Activated CD4-positive, alpha-beta memory T cell treated with anti-CD3 and anti-CD28 coated beads, Interleukin-2, amount 10 ng/mL, durations not matched to agents 7 days and 5 days (primary cell): ENCODE results near the gene DTNB. TPM values are rescaled to one million over a fixed set of nuclear protein-coding genes. Genes with fewer than 3 reads are reported as not detected.
A peak's percentile ranks its signal among the peaks of the same experiment; 100 is the strongest.
"Not testable (repeated sequence)": the region's sequence is repeated elsewhere in the genome, so short reads cannot be mapped to it uniquely, and the experiment has no call there.

ENCODE experiments used
- CTCF ChIA-PET: fragments of 350-600 bp; sonication (Branson Sonifier 250); formaldehyde crosslinking; loops from one replicate; lab custom pipeline; 2021; ENCODE audit warnings: antibody characterized with exemption, inconsistent platforms; lab: Charles Lee
- POLR2A ChIA-PET: fragments of 350-600 bp; sonication (Branson Sonifier 250); formaldehyde crosslinking; loops from one replicate; lab custom pipeline; 2021; ENCODE audit warnings: antibody characterized with exemption; lab: Charles Lee
- DNase-seq: peaks from one replicate; pipeline ENCODE4 v3.0.0-alpha.2; 2020
- H3K27ac Mint-ChIP-seq: one replicate; pipeline ENCODE4 v1.8.0; 2021; ENCODE audit warnings: mild to moderate bottlenecking, mixed read lengths
- H3K27me3 Mint-ChIP-seq: one replicate; pipeline ENCODE4 v1.8.0; 2021; ENCODE audit warnings: mixed read lengths
- H3K36me3 Mint-ChIP-seq: one replicate; pipeline ENCODE4 v1.8.0; 2021; ENCODE audit warnings: low read depth, mixed read lengths
- H3K4me1 Mint-ChIP-seq: one replicate; pipeline ENCODE4 v1.8.0; 2021; ENCODE audit warnings: mixed read lengths
- H3K4me3 Mint-ChIP-seq: one replicate; pipeline ENCODE4 v1.8.0; 2021; ENCODE audit warnings: mild to moderate bottlenecking, mixed read lengths
- H3K9me3 Mint-ChIP-seq: one replicate; pipeline ENCODE4 v1.8.0; 2021; ENCODE audit warnings: mixed read lengths
- total RNA-seq, 2 experiments: library from RNA; stranded (reverse); gene quantifications; one replicate each; pipeline ENCODE4 v1.2.3, GENCODE V29; 2021

DTNB gene
- total RNA-seq, 2 experiments from 2014 or later = 27.0 to 29.8 TPM

- Mint-ChIP-seq H3K9me3 (no peaks in the 10 kb centered on the region), H3K4me1 (peaks cover 13% of the 10 kb centered on the region), H3K4me3 (no peak overlapping the region), H3K36me3 (no peaks in the 10 kb centered on the region), H3K27me3 (no peaks in the 10 kb centered on the region), H3K27ac (no peak overlapping the region)
- ChIA-PET POLR2A (interaction anchor here (0.9 to 1.8 kb wide), 2 partner anchors 9 to 24 kb away, joined by 3 to 5 read pairs; no protein-coding TSS in a partner anchor), CTCF (interaction anchor here (0.7 to 2.8 kb wide), 10 partner anchors 9 to 592 kb away, joined by 3 to 18 read pairs (median 7); no protein-coding TSS in a partner anchor)
- DNase-seq = no peak
Measured at GRCh38 chr2:25567406-25567805, 106.0 kb downstream of the DTNB start.

GRCh38 chr2:25566694-25567093 lies 106.7 kb downstream of the DTNB start:
- Mint-ChIP-seq H3K9me3 (no peaks in the 10 kb centered on the region), H3K27me3 (no peaks in the 10 kb centered on the region), H3K4me3 (no peak overlapping the region), H3K4me1 (peaks cover 19% of the 10 kb centered on the region), H3K27ac (no peak overlapping the region), H3K36me3 (peaks cover 6% of the 10 kb centered on the region)
- ChIA-PET CTCF (interaction anchor here (0.7 to 2.8 kb wide), 14 partner anchors 9 to 591 kb away, joined by 3 to 18 read pairs (median 5); no protein-coding TSS in a partner anchor), POLR2A (interaction anchor here (0.9 to 2.0 kb wide), 4 partner anchors 9 to 252 kb away, joined by 3 to 5 read pairs (median 4); no protein-coding TSS in a partner anchor)
- DNase-seq = no peak

GRCh38 chr2:25566094-25566493 lies 107.3 kb downstream of the DTNB start:
- peaks cover 22% of the 10 kb centered on the region for H3K4me1 Mint-ChIP-seq
- no peak overlapping the region for H3K27ac Mint-ChIP-seq
- no peaks in the 10 kb centered on the region for H3K27me3 Mint-ChIP-seq
- H3K9me3 Mint-ChIP-seq = peaks cover 1% of the 10 kb centered on the region
- CTCF ChIA-PET = interaction anchor here (1.2 to 2.8 kb wide), 9 partner anchors 8 to 436 kb away, joined by 3 to 18 read pairs (median 4); no protein-coding TSS in a partner anchor
- peaks cover 10% of the 10 kb centered on the region for H3K36me3 Mint-ChIP-seq
- POLR2A ChIA-PET = interaction anchor here (0.9 to 2.0 kb wide), 5 partner anchors 8 to 252 kb away, joined by 3 to 6 read pairs (median 5); no protein-coding TSS in a partner anchor
- DNase-seq = no peak
- no peak overlapping the region for H3K4me3 Mint-ChIP-seq

GRCh38 chr2:25561136-25561850 lies 112.1 kb downstream of the DTNB start:
- H3K4me1 Mint-ChIP-seq = peaks cover 51% of the 10 kb centered on the region
- H3K4me3 Mint-ChIP-seq = no peak overlapping the region
- peaks cover 26% of the 10 kb centered on the region for H3K36me3 Mint-ChIP-seq
- DNase-seq = no peak
- H3K27ac Mint-ChIP-seq = peak overlapping the region; percentile 19
- POLR2A ChIA-PET = interaction anchor here (0.6 to 2.0 kb wide), 3 partner anchors 28 to 266 kb away, joined by 3 to 6 read pairs (median 3); no protein-coding TSS in a partner anchor
- no peaks in the 10 kb centered on the region for H3K27me3 Mint-ChIP-seq
- CTCF ChIA-PET = interaction anchor here (0.6 to 1.4 kb wide), 2 partner anchors 184 to 199 kb away, joined by 3 to 4 read pairs; no protein-coding TSS in a partner anchor
- peaks cover 7% of the 10 kb centered on the region for H3K9me3 Mint-ChIP-seq

GRCh38 chr2:25559148-25559547 lies 114.2 kb downstream of the DTNB start:
- H3K36me3 Mint-ChIP-seq = peaks cover 26% of the 10 kb centered on the region
- H3K27ac Mint-ChIP-seq = peak overlapping the region; percentile 95
- POLR2A ChIA-PET = interaction anchor here (1.4 to 1.5 kb wide), 2 partner anchors 273 to 309 kb away, joined by 3 to 4 read pairs; no protein-coding TSS in a partner anchor
- peak overlapping the region; percentile 31 for H3K4me3 Mint-ChIP-seq
- H3K27me3 Mint-ChIP-seq = no peaks in the 10 kb centered on the region
- DNase-seq = no peak
- peaks cover 7% of the 10 kb centered on the region for H3K9me3 Mint-ChIP-seq
- CTCF ChIA-PET = interaction anchor here (1.4 to 2.1 kb wide), 5 partner anchors 8 to 217 kb away, joined by 3 to 15 read pairs (median 6); no protein-coding TSS in a partner anchor
- peaks cover 53% of the 10 kb centered on the region for H3K4me1 Mint-ChIP-seq

GRCh38 chr2:25558262-25558661 lies 115.1 kb downstream of the DTNB start:
- Mint-ChIP-seq H3K4me3 (no peak overlapping the region), H3K36me3 (peaks cover 29% of the 10 kb centered on the region), H3K27ac (peak overlapping the region; percentile 95), H3K4me1 (peaks cover 53% of the 10 kb centered on the region), H3K9me3 (peaks cover 7% of the 10 kb centered on the region), H3K27me3 (no peaks in the 10 kb centered on the region)
- DNase-seq = peak; percentile 61
- ChIA-PET POLR2A (interaction anchor here (0.9 to 2.3 kb wide), 10 partner anchors 9 to 308 kb away, joined by 3 to 10 read pairs (median 4); partner anchors contain the start of gene DTNB), CTCF (interaction anchor here (0.6 to 2.1 kb wide), 10 partner anchors 8 to 547 kb away, joined by 3 to 15 read pairs (median 4); no protein-coding TSS in a partner anchor)

- H3K27ac Mint-ChIP-seq = peak overlapping the region; percentile 95
- POLR2A ChIA-PET = interaction anchor here (1.0 to 2.3 kb wide), 8 partner anchors 9 to 272 kb away, joined by 3 to 10 read pairs (median 4); partner anchors contain the start of gene DTNB
- no peak overlapping the region for H3K4me3 Mint-ChIP-seq
- CTCF ChIA-PET = interaction anchor here (0.6 to 2.1 kb wide), 8 partner anchors 9 to 547 kb away, joined by 3 to 15 read pairs (median 4); partner anchors contain the start of gene ASXL2
- no peak for DNase-seq
- H3K4me1 Mint-ChIP-seq = peaks cover 55% of the 10 kb centered on the region
- peaks cover 29% of the 10 kb centered on the region for H3K36me3 Mint-ChIP-seq
- H3K27me3 Mint-ChIP-seq = no peaks in the 10 kb centered on the region
- peaks cover 7% of the 10 kb centered on the region for H3K9me3 Mint-ChIP-seq
Measured at GRCh38 chr2:25557179-25558036, 116.0 kb downstream of the DTNB start.

- peaks cover 2% of the 10 kb centered on the region for H3K36me3 Mint-ChIP-seq
- CTCF ChIA-PET = interaction anchor here (1.6 kb wide), 1 partner anchor 190 kb away, joined by 5 read pairs; no protein-coding TSS in a partner anchor
- H3K27ac Mint-ChIP-seq = no peak overlapping the region
- no peak for DNase-seq
- H3K4me1 Mint-ChIP-seq = peaks cover 29% of the 10 kb centered on the region
- H3K4me3 Mint-ChIP-seq = no peak overlapping the region
- POLR2A ChIA-PET = interaction anchor here (1.7 kb wide), 1 partner anchor 190 kb away, joined by 4 read pairs; no protein-coding TSS in a partner anchor
- H3K9me3 Mint-ChIP-seq = no peaks in the 10 kb centered on the region
- no peaks in the 10 kb centered on the region for H3K27me3 Mint-ChIP-seq
Measured at GRCh38 chr2:25552318-25552717, 121.1 kb downstream of the DTNB start.

- Mint-ChIP-seq H3K27me3 (no peaks in the 10 kb centered on the region), H3K36me3 (peaks cover 2% of the 10 kb centered on the region), H3K4me3 (no peak overlapping the region), H3K27ac (no peak overlapping the region), H3K9me3 (no peaks in the 10 kb centered on the region), H3K4me1 (peaks cover 19% of the 10 kb centered on the region)
- ChIA-PET POLR2A (no interaction called here), CTCF (interaction anchor here (0.8 to 1.6 kb wide), 3 partner anchors 16 to 189 kb away, joined by 4 to 5 read pairs (median 4); no protein-coding TSS in a partner anchor)
- no peak for DNase-seq
Measured at GRCh38 chr2:25551316-25551715, 122.1 kb downstream of the DTNB start.

- POLR2A ChIA-PET = interaction anchor here (1.5 kb wide), 1 partner anchor 16 kb away, joined by 3 read pairs; no protein-coding TSS in a partner anchor
- H3K4me3 Mint-ChIP-seq, H3K27me3 Mint-ChIP-seq, H3K36me3 Mint-ChIP-seq, H3K27ac Mint-ChIP-seq, DNase-seq, CTCF ChIA-PET, H3K9me3 Mint-ChIP-seq: not testable (repeated sequence)
- peaks cover 16% of the 10 kb centered on the region for H3K4me1 Mint-ChIP-seq
Measured at GRCh38 chr2:25549571-25549970, 123.8 kb downstream of the DTNB start.

GRCh38 chr2:25548601-25549000 lies 124.8 kb downstream of the DTNB start:
- ChIA-PET POLR2A (no interaction called here), CTCF (interaction anchor here (0.8 kb wide), 1 partner anchor 187 kb away, joined by 3 read pairs; no protein-coding TSS in a partner anchor)
- Mint-ChIP-seq H3K9me3 (no peaks in the 10 kb centered on the region), H3K4me3 (no peak overlapping the region), H3K27me3 (no peaks in the 10 kb centered on the region), H3K4me1 (peaks cover 20% of the 10 kb centered on the region), H3K27ac (no peak overlapping the region), H3K36me3 (no peaks in the 10 kb centered on the region)
- no peak for DNase-seq

GRCh38 chr2:25546852-25547251 lies 126.5 kb downstream of the DTNB start:
- Mint-ChIP-seq H3K4me3 (no peak overlapping the region), H3K27ac (no peak overlapping the region), H3K27me3 (no peaks in the 10 kb centered on the region), H3K36me3 (no peaks in the 10 kb centered on the region), H3K9me3 (no peaks in the 10 kb centered on the region), H3K4me1 (peaks cover 14% of the 10 kb centered on the region)
- POLR2A ChIA-PET = no interaction called here
- DNase-seq = no peak
- CTCF ChIA-PET = interaction anchor here (0.8 kb wide), 1 partner anchor 12 kb away, joined by 5 read pairs; no protein-coding TSS in a partner anchor
